Embryonic facial prominence (tissue), 1 donor: Measurements from ENCODE around the gene LRRC10B.

Experiments
- DNase-seq: peaks from one replicate; pipeline ENCODE4 v3.0.0-alpha.2; 2016; ENCODE audit errors: extremely low spot score

The LRRC10B gene

DNA sequence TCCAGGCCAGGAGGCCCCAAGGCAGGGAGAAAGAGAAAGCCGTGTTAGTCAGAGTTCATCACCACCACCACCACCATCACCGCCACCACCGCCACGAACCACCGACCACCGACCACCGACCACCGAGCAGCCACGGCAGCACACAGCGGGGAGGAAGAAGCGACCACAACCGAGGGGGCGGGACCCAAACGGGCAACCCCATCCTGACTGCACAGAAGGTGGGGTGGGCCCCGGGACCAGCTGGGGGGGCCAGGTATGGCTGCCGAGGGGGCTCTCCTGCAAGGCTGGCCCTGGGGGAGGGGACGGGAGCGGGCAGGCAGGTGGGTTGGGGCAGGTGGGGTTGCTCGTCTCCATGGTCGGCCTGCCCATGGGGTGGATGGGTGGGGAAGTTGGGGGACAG, 38.1 kb downstream of the LRRC10B start:
- DNase-seq = no peak

DNA sequence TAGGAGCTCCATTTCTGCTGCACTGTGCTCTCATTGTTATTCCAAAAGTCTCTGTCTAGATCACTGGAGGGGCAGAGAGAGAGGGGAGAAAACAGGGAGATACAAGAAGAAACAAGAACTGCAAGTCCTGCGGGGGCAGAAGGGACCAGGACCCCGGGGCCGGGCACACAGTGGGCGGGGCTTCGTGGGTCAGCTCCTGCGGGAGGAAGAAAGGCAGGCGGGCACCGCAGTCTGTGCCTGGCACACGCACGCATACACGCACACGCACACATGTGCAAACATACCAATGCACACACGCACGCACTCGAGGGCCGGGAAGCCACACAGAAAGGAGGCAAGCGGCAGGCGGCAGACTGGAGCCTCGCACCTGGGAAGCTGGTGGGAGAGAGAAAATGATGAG, 38.7 kb downstream of the LRRC10B start:
- DNase-seq = no peak

DNA sequence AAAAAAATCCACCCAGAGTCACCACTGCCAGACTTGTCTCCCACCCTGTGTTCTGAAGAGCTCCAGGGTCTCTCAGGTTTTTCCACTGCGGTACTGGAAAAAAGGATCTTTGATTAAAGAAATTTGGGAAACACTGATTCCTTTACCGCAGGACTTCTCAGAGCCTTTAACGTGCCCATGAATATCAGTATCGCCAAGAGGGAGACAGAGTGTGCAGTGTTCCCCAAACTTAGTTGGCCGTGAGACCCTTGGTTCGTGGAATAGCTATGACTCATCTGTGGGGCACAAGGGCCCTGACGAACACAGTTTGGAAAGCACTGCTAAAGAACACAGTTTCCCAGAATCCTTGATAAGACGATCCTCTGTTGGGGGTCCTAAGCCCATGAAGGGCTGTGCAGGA, 40.6 kb downstream of the LRRC10B start:
- no peak for DNase-seq

DNA sequence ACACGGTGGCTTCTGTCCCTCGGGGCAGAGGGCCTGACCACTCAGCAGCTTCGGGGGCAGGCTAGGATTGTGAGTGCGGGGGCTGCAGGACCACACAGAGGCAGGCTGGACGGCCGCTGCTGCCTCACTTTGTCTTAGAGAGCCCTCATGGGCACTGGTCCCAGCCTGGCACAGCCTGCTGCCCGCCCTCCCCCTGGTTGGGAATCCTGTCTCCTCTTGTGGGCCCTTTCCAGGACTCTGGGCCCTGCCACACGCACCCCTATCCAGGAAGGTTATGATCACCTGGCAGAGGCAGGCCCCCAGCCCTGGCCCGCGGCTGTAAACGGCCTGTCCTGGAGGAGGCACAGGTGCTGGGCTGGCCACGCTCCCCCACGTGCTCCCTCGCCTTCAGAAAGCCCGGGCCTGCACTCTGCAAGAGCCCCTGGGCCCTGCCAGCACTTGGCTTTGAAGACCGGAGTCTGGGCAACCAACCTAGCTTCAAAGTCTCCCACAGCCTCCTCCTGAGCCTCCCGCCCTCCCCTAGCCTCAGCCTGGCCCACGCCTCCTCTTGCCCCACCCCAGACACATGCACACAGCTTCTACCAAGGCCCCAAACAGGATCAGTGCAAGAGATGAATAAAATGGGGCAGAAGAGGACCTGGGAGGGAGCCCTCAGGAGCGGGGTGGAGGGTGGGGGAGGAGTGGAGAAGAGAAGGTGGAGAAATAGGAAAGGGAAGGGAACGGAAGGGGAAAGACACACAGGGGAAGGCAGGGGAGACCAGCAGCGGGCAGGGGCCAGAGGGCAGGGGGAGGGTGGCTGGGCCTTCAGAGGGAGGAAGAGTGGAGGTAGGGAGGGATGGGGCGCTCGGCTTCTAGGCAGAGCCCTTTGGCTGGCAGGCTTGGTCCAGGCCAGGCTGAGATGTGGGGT, 41.4 kb downstream of the LRRC10B start:
- no peak for DNase-seq

DNA sequence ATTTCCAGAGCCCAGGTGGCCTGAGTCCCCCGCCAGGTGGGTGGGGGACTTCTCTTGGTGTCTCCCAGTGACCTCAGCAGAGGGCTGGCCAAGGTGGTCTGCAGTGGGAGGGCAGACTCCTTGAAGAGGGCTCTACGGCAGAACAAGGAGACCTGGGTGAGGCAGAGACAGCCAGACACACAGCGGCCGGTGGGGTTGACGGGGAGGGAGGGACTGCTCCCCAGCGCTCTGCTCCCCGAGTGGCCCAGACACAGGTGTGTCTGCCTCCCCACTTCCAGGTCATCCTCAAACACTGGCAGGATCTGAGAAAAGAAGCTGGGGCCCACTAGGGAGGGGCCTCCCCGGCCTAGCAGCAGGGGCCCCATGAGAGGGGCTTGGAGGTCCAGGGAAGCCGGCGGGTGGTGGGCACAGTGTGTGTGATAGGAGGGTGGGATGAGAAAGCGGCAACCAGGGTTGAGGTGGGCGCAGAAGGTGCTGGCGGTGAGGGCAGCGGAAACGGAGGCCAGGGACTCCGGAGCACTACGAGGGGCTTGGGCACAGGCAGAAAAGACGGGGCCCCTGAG, 42.2 kb downstream of the LRRC10B start:
- no peak for DNase-seq

DNA sequence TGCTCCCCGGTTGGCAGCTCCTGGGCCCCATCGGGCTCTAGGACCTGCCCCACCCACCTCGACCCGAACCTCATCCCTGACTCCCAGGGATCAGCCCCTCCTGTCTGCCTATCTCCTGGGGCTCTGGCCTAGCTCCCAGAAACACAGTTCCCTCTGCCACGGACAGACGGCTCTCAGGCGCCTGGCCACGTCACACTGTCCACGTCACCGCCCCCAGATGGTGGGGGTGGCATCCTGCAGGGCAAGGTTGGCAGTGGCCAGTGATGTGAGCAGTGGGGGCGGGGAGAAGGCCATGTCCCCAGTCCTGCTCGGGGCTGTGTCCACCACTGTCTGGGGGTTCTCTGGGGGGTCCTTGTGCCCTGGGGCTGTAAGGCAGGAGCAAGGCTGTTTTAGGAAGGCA, 43.1 kb downstream of the LRRC10B start:
- no peak for DNase-seq

DNA sequence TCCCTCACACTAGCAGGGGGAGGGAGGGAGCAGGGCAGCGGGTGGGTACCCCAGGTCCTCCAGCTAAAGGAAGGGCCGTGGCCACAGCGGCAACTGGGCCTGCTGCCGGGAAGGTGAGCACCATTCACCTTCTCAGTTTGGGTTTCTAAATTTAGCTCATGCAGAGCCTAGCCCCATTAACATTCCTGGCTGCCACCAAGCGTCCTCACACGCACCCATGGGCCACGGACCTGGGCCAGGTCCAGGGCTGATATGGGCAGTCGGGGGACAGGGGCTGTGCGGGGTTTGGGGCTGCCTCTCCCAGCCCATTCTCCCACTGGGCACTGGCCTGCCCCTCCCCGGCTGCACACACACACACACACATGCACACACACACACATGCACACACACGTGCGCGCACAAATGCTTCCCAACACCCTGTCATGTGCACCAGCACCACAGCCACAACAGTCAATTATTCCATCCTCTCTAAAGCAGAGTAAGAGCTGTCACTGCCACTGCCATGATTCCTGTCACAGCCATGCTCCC, 43.6 kb downstream of the LRRC10B start:
- DNase-seq = no peak

DNA sequence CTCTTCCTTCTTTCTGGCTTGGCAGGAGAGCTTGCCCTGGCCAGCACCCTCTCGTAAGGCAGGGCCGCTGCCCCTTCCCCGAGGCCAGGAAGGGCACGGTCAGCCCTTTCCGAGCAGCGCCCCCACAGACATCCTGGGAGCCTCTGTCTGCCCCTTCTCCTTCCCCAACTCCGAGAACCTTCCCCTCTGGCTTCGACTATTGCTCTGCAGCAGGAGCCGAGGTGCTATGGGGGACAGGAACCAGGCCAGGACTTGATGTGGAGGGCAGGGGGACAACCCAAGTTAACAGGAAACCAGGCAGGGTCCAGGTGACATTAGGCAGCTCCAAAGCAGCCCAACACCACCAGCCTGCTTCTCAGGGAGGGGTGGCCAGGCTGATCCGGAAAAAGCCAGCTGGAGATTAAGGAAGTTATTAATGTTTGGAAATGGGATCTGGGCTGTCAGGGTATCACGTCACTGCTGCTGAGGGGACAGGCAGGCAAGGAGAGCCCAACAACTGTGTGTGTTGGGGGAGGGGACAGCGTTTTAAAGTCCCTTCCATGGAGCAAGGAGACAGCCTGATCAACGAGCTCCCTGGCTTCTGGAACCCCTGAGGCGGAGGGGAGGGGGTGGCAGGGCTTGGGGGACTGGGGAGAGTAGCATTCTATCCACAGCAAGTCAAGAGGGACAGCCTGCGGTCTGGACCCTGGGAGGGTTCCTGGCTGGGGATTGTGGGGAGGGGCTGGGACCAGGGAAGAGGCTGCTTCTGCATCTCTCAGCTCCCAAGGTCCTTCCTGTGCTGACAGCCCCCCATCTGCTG, 45.0 kb downstream of the LRRC10B start:
- peak; percentile 20 for DNase-seq

DNA sequence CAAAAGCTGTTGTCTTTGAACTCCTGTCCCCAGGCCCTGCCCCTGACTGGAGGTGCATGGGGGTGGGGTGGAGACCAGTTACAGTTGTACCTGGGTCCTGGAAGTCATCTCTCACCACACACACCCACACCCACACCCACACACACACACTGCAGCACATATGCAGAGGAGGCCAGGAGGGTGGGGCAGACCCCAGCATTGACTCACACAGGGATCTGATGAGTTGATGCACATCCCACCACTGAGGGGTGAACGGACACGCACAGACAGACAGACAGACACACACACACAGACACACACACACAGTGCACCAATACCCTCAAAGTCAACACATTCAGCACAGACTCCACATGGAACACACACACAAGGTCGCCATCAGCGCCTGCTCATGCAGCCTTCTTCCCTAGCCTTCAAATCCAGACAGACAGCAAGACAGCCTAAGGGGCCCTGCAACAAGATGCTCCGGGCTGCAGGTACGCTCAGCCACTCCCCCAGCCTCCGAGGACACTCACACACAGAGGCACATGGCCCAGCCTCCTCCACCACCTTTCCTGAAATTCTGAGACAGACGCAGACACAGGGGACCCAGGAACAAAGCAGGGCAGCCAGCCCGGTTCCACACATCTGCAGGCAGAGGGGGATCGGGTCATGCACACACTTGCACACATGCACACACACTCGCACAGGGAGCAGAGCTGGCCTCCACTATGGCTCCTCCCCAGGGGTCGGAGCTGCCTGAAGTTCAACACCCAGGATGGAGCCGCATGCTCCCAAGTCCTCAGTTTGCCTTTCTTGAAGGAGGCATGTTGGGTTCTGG, 45.8 kb downstream of the LRRC10B start:
- DNase-seq = no peak

DNA sequence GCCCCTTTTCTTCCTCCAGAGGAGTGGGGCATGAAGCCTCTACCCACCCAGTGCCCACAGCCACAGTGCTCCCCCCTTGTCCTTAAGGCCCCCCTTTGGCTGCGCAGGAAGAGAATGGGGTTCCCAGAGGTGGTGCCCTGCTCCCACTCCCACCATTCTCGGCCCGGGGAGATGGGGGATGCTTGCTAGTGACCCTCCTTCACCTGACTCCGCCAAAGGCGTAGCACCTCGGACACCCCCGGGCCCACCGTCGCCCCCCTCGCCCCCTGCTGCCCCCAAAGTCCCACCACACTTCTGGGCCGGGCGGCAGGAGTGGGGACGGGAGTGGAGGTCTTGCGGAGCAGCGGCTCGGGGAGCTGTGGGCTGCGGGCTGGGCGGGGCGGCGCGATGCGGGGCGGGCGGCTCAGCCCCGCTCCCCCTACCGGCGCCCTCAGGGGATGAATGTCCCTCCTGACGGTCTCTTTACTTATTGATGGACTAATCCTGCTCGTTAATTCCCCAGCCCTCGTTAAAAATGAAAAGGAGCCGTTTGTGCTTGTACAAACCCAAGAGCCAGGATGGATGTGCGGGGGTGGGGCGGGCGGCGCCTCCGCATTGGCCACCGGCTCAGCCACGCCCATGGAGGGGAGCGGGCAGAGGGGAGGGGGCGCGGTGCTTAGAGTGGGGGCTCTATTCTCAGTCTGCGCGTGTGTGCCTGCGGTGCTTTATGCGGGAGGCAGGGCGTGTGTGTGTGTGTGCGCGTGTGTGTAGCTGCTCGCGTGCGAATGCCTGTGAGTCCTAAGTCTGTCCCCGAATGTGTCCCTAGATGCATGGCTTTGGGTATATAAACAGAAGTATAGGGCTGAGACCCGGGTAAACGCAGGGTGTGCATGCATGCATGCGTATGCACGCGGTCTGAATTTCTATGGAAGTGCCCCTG, 46.8 kb downstream of the LRRC10B start:
- no peak for DNase-seq

DNA sequence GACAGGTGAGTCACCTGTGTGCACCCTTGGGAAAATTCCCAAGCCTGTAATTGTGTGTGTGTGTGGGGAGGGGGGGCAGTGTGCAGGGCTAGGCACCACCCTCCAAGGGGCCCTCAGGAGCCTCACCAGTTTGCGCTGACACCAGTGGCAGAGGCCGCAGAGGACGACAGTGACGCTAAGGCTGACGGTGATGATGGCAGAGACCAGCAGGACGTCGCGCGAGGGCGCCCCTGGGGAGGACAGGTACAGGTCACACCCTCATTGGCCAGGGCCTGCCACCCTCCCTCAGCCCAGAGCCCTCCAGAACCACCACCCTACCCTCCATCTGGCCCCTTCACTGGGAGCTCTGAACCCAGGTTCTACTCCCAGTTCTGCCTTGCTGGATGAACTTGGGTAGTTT, 47.4 kb downstream of the LRRC10B start:
- no peak for DNase-seq

DNA sequence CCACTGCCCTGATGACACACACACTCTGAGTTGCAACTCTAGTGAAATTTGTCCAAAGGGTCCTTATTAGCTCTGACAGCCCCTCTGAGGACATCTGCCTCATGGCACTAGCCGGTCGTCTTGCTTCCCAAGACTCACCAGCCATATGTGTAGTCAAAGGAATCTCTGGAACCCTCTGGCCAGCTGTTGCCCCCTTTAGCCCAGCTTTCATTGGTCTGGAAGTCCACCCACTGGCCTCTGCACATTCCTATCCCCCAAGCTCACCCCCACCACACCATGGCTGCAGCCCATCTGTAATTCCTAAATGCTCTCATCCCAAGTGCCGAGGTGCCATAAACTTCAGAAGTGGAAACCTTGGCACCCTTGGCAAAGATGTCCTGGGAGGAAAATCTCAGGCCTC, 48.1 kb downstream of the LRRC10B start:
- DNase-seq = no peak
